Ureter (tissue), 1 donor: Measurements from ENCODE around the gene TUBB8. TPM values are rescaled to one million over a fixed set of nuclear protein-coding genes. Genes with fewer than 3 reads are reported as not detected.
"Not testable (repeated sequence)": the region's sequence is repeated elsewhere in the genome, so short reads cannot be mapped to it uniquely, and the experiment has no call there.

Source experiments
- DNase-seq: peaks from one replicate; pipeline ENCODE4 v3.0.0-alpha.2; 2020; ENCODE audit warnings: low spot score
- total RNA-seq: library from RNA; stranded (reverse); gene quantifications from one replicate; pipeline ENCODE4 v1.2.4, GENCODE V29; 2023
- donor health status: DM: yes; HTN: yes; CAD: no.

Gene TUBB8
- 0.78 TPM for total RNA-seq

GRCh38 chr10:48996-49395 is at the start of gene TUBB8:
Gene TUBB8, minus strand, starts transcription at chr10:49296. Its CDS starts 58 bp downstream, at chr10:49238.
- DNase-seq: no peak

GRCh38 chr10:96466-96865 is 47.4 kb upstream of the TUBB8 start:
- DNase-seq: no peak

GRCh38 chr10:95356-96115 is 46.4 kb upstream of the TUBB8 start:
- DNase-seq: no peak

GRCh38 chr10:94613-95012 is 45.5 kb upstream of the TUBB8 start:
- no peak for DNase-seq

GRCh38 chr10:92846-93245 is 43.8 kb upstream of the TUBB8 start:
- no peak for DNase-seq

- no peak for DNase-seq
Measured at GRCh38 chr10:92153-92552, 43.1 kb upstream of the TUBB8 start.

- no peak for DNase-seq
Measured at GRCh38 chr10:91313-91712, 42.2 kb upstream of the TUBB8 start.

GRCh38 chr10:90161-90560 is 41.1 kb upstream of the TUBB8 start:
- DNase-seq: no peak

GRCh38 chr10:89248-89647 is 40.2 kb upstream of the TUBB8 start:
- no peak for DNase-seq

GRCh38 chr10:88253-88652 is 39.2 kb upstream of the TUBB8 start:
- no peak for DNase-seq

- DNase-seq: peak; percentile 69
Measured at GRCh38 chr10:87177-88080, 38.3 kb upstream of the TUBB8 start.

GRCh38 chr10:86031-86430 is 36.9 kb upstream of the TUBB8 start:
- no peak for DNase-seq

- no peak for DNase-seq
Measured at GRCh38 chr10:85044-85443, 35.9 kb upstream of the TUBB8 start.

GRCh38 chr10:83930-84530 is 34.9 kb upstream of the TUBB8 start:
- DNase-seq: no peak

- no peak for DNase-seq
Measured at GRCh38 chr10:80477-81105, 31.5 kb upstream of the TUBB8 start.

- no peak for DNase-seq
Measured at GRCh38 chr10:79532-80215, 30.6 kb upstream of the TUBB8 start.

GRCh38 chr10:78556-78955 is 29.5 kb upstream of the TUBB8 start:
- DNase-seq: no peak

GRCh38 chr10:74266-74621 is 25.1 kb upstream of the TUBB8 start:
- DNase-seq: not testable (repeated sequence)

- not testable (repeated sequence) for DNase-seq
Measured at GRCh38 chr10:73543-74265, 24.6 kb upstream of the TUBB8 start.

- not testable (repeated sequence) for DNase-seq
Measured at GRCh38 chr10:68156-68555, 19.1 kb upstream of the TUBB8 start.

GRCh38 chr10:49926-50325 is 830 bp upstream of the TUBB8 start:
- not testable (repeated sequence) for DNase-seq
